Spleen (tissue), 7 donors: ENCODE data around the gene DENND1A.

Source experiments
- POLR2AphosphoS5 ChIP-seq, 3 donors: sonication (generic); formaldehyde crosslinking; IDR thresholded peaks; one replicate each; pipeline ENCODE4 v1.5.1; 2017; ENCODE audit warnings: antibody characterized with exemption in 3 of 3
- TF ChIP-seq, protein P1 (sequence below), 11 experiments: fragments of 200-600 bp in 7 of 11; fragments of 450-650 bp in 4 of 11; sonication (generic) in 4 of 11; IDR thresholded peaks in 8 of 11; conservative IDR thresholded peaks in 3 of 11; 1 replicate in 7 of 11; 2 replicates in 4 of 11; pipeline versions ENCODE4 v1.4.0 to v1.8.0; 2016 to 2021; ENCODE audit warnings: antibody characterized with exemption in 11 of 11, inconsistent platforms in 4 of 11, mild to moderate bottlenecking in 1 of 11
- donor health status: DM: no; HTN: no; CAD: no; lungs with moderate emphysema.
- donor health status: DM: no; HTN: no; CAD: no.
- donor health status: DM: no; HTN: no; CAD: no.

- TF ChIP-seq POLR2AphosphoS5 (IDR thresholded peaks at IDR 0.05), result no peak
- TF ChIP-seq, protein P1, sequence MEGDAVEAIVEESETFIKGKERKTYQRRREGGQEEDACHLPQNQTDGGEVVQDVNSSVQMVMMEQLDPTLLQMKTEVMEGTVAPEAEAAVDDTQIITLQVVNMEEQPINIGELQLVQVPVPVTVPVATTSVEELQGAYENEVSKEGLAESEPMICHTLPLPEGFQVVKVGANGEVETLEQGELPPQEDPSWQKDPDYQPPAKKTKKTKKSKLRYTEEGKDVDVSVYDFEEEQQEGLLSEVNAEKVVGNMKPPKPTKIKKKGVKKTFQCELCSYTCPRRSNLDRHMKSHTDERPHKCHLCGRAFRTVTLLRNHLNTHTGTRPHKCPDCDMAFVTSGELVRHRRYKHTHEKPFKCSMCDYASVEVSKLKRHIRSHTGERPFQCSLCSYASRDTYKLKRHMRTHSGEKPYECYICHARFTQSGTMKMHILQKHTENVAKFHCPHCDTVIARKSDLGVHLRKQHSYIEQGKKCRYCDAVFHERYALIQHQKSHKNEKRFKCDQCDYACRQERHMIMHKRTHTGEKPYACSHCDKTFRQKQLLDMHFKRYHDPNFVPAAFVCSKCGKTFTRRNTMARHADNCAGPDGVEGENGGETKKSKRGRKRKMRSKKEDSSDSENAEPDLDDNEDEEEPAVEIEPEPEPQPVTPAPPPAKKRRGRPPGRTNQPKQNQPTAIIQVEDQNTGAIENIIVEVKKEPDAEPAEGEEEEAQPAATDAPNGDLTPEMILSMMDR (IDR thresholded peaks at IDR 0.05 in 8 of 11, conservative IDR thresholded peaks at IDR 0.05 in 3 of 11), result no peak
These were observed 213.5 kb downstream of the DENND1A start for GRCh38 chr9:123716339-123716945.
